Measurements from ENCODE around the gene GPR52.

The GPR52 gene

GRCh38 chr1:174469052-174469451 lies 21.3 kb downstream of the GPR52 start:
- no peak for DNase-seq

- DNase-seq: no peak
These were observed 21.9 kb downstream of the GPR52 start for GRCh38 chr1:174469687-174470086.

DNA sequence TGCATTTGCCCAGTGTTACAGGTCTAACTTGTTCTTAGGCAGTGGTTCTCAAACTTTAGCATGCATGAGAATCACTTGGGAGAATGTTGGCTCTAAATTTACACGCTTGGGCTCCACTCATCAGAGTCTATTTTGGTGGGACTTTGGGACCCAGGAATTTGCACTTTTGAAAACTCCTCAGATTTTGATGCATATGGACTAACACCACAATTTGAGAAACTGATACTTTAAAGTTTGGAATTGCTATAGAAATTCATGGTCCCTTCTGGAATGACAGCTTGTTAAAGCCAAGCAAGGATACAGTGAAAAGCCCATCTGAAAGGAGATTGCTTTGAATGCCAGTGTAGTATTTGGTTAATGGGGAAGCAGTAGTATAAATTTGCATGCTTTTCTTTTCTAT lies 31.5 kb downstream of the GPR52 start:
- DNase-seq: no peak

DNA sequence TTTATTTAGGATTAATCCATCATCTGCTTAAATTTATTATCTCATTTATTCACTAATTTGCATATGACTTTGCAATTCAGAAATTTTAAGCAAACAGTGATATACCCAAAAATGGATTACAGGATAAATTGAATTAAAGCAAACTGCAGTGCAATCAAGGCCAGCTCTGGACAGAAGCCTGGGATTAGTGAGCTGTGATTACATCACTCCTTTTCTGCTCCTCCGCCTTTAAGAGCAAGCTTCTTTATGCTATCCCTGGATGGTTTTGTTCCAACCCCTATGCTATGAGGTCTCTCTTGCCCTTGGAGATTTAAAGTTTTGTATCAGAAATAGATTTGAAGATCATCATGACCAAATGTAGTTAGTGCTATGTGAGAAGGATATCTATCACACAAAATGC lies 32.6 kb downstream of the GPR52 start:
- no peak for DNase-seq

DNA sequence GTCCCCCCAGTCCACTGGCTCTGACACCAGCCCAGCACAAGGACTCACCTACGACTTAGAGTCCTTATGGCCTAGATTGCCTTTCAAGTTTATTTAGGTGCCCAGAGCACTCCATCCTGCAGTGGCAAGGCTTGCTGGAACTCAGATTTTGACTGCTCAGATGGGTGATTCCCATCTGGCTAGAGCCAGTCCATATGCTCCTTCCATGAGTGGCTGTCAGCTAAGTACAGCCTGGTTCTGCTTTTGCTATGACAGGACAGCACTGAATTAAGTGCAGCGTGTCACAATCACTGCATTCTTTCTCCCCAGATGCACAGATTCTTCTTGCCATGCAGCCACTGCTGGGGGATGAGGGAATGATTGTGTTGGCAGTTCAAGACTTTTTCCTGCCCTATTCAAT lies 43.8 kb downstream of the GPR52 start:
- DNase-seq: no peak

DNA sequence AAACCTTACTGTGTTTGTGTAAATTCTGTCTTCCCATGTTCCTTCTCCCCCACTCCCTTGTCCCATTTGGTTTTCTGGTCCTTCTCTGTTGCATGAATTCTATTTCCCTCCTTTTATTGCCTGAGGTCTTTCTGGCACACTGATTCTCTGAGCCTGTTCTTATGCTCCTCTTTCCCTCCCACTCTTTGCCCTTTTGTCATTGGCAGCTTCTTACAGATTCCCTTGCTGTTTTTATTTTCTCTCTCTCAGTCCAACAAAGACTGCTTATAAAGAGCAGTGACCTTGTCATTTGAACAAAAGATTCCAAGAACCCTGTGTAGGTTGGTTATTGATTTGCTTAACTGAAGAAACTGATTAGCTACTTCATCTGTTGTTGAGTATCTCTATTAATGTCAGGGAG lies 49.7 kb downstream of the GPR52 start:
- DNase-seq: no peak

Data from NCI-H2081 treated with DMSO at 0.1 percent for 48 hours (cell line).